Liver (tissue), 9 donors: ENCODE results near the gene THAP4. TPM values are rescaled to one million over a fixed set of nuclear protein-coding genes. Genes with fewer than 3 reads are reported as not detected.
A peak's percentile ranks its signal among the peaks of the same experiment; 100 is the strongest.

Experiments
- DNase-seq: peaks from one replicate; pipeline ENCODE4 v3.0.0-alpha.2; 2017; ENCODE audit warnings: low spot score
- H3K27ac ChIP-seq, 2 donors: one replicate each; pipeline ENCODE4 v1.7.0; 2013; ENCODE audit warnings: inconsistent platforms in 2 of 2, low read length in 2 of 2, control low read depth in 1 of 2, low read depth in 1 of 2, mild to moderate bottlenecking in 1 of 2
- H3K27me3 ChIP-seq, 4 donors: one replicate each; pipeline versions ENCODE4 v1.6.1 to v1.7.0; 2013; ENCODE audit warnings: low read length in 3 of 4, inconsistent platforms in 1 of 4, mild to moderate bottlenecking in 1 of 4, moderate library complexity in 1 of 4; ENCODE audit not compliant: control insufficient read depth in 4 of 4, insufficient read depth in 4 of 4
- H3K36me3 ChIP-seq, 4 donors: one replicate each; pipeline versions ENCODE4 v1.6.1 to v1.7.0; 2013; ENCODE audit warnings: low read length in 3 of 4, mild to moderate bottlenecking in 3 of 4, low read depth in 1 of 4, moderate library complexity in 1 of 4; ENCODE audit not compliant: control insufficient read depth in 4 of 4, insufficient read depth in 3 of 4
- H3K4me1 ChIP-seq, 4 donors: one replicate each; pipeline versions ENCODE4 v1.6.1 to v1.7.0; 2013; ENCODE audit warnings: low read length in 3 of 4, mild to moderate bottlenecking in 3 of 4, moderate library complexity in 1 of 4; ENCODE audit not compliant: control insufficient read depth in 4 of 4, insufficient read depth in 4 of 4
- H3K4me3 ChIP-seq, 3 donors: one replicate each; pipeline versions ENCODE4 v1.6.1 to v1.7.0; 2013; ENCODE audit warnings: low read length in 3 of 3, control low read depth in 1 of 3, low read depth in 1 of 3, mild to moderate bottlenecking in 1 of 3
- H3K9ac ChIP-seq, 2 donors: one replicate each; pipeline ENCODE4 v1.7.0; 2013; ENCODE audit warnings: low read length in 2 of 2, mild to moderate bottlenecking in 2 of 2, moderate library complexity in 2 of 2, control low read depth in 1 of 2, low read depth in 1 of 2
- H3K9me3 ChIP-seq, 4 donors: one replicate each; pipeline versions ENCODE4 v1.6.1 to v1.7.0; 2013; ENCODE audit warnings: low read length in 3 of 4; ENCODE audit not compliant: control insufficient read depth in 4 of 4
- ATF3 ChIP-seq: IDR thresholded peaks from 2 replicates; pipeline ENCODE4 v1.6.1; 2016; ENCODE audit warnings: antibody characterized with exemption
- CTCF ChIP-seq: fragments of 150-350 bp; IDR thresholded peaks from 2 replicates; pipeline ENCODE4 v1.5.1; 2017; ENCODE audit warnings: improper control_type of control experiment, low read depth, low read length; ENCODE audit not compliant: missing input control
- FOXA2 ChIP-seq: IDR thresholded peaks from 2 replicates; pipeline ENCODE4 v1.6.1; 2016; ENCODE audit warnings: antibody characterized with exemption
- HNF4A ChIP-seq, 2 donors: conservative IDR thresholded peaks; 2 replicates each; pipeline ENCODE4 v1.6.1; 2016; ENCODE audit warnings: antibody characterized with exemption in 2 of 2, mild to moderate bottlenecking in 2 of 2
- MAX ChIP-seq: IDR thresholded peaks from 2 replicates; pipeline ENCODE4 v1.6.1; 2016; ENCODE audit warnings: antibody characterized with exemption
- RAD21 ChIP-seq, 2 donors: IDR thresholded peaks; 2 replicates each; pipeline ENCODE4 v1.6.1; 2016; ENCODE audit warnings: antibody characterized with exemption in 2 of 2, mild to moderate bottlenecking in 2 of 2
- REST ChIP-seq: IDR thresholded peaks from 2 replicates; pipeline ENCODE4 v1.6.1; 2016; ENCODE audit warnings: antibody characterized with exemption, mild to moderate bottlenecking
- TAF1 ChIP-seq: conservative IDR thresholded peaks from 2 replicates; pipeline ENCODE4 v1.6.1; 2016; ENCODE audit warnings: antibody characterized with exemption, mild to moderate bottlenecking
- YY1 ChIP-seq: IDR thresholded peaks from 2 replicates; pipeline ENCODE4 v1.6.1; 2016; ENCODE audit warnings: antibody characterized with exemption, mild to moderate bottlenecking
- ZBTB33 ChIP-seq: IDR thresholded peaks from 2 replicates; pipeline ENCODE4 v1.6.1; 2016; ENCODE audit warnings: antibody characterized with exemption
- WGBS: extraction: QIAGEN DNeasy Blood & Tissue Kit; methylation state at CpG from one replicate; pipeline ENCODE4 v1.1.7; 2013; 5-methylcytosine and 5-hydroxymethylcytosine counted together
- polyA plus RNA-seq, 2 donors: library from polyadenylated mRNA; stranded (reverse) in 1 of 2; unstranded in 1 of 2; fragments of 200-250 nt in 1 of 2; fragments of >200 nt in 1 of 2; fragmentation: Nextera tagmentation in 1 of 2; extraction: Ambion mirVana in 1 of 2; gene quantifications; one replicate each; pipeline versions ENCODE4 v1.2.1 to v1.2.3, GENCODE V29; 2013 to 2015
- total RNA-seq, 2 donors: library from RNA; depleted of rRNA; stranded (reverse); fragments of >200 nt; gene quantifications; one replicate each; pipeline ENCODE4 v1.2.3, GENCODE V29; 2014
- donor health status: healthy.
- donor health status: healthy.
- donor health status: healthy.
- donor health status: healthy.
- donor health status: healthy.

The THAP4 gene
- total and polyA plus RNA-seq, 4 donors, result 16.8 to 33.1 (median 22.7) TPM

- peaks cover 4 to 18% (median 15%) of the 10 kb centered on the region in 4 donors for H3K36me3 ChIP-seq
- no peak for TF ChIP-seq ZBTB33
- TF ChIP-seq RAD21 (IDR thresholded peaks at IDR 0.05), result peak in 1 of 2 donors; percentile 48
- peak; percentile 24 for TF ChIP-seq CTCF
Measured at GRCh38 chr2:241595600-241596140, 41.3 kb downstream of the THAP4 start.

GRCh38 chr2:241593271-241593670 is 43.7 kb downstream of the THAP4 start:
- Histone ChIP-seq H3K4me1 (no peaks in the 10 kb centered on the region), H3K36me3 (peaks cover 0 to 10% (median 9%) of the 10 kb centered on the region in 4 donors), H3K9ac (no peak overlapping the region), H3K9me3 (no peaks in the 10 kb centered on the region), H3K4me3 (no peak overlapping the region), H3K27ac (no peak overlapping the region), H3K27me3 (no peaks in the 10 kb centered on the region)
- WGBS, result 96% methylated on average over 16 of the region's 16 CpGs
- DNase-seq, result no peak
- no peak for TF ChIP-seq TAF1
- TF ChIP-seq YY1, result no peak
- TF ChIP-seq HNF4A (conservative IDR thresholded peaks at IDR 0.05), result no peak
- TF ChIP-seq CTCF, result no peak
- no peak for TF ChIP-seq FOXA2
- TF ChIP-seq MAX, result no peak

More at GRCh38 chr2:241595600-241596140, 41.3 kb downstream of the THAP4 start:
- Histone ChIP-seq H3K9me3 (no peaks in the 10 kb centered on the region), H3K4me3 (no peak overlapping the region), H3K27me3 (no peaks in the 10 kb centered on the region), H3K9ac (no peak overlapping the region), H3K4me1 (no peaks in the 10 kb centered on the region), H3K27ac (no peak overlapping the region)
- no peak for DNase-seq
- 95% methylated on average over 15 of the region's 15 CpGs for WGBS

- no peak for DNase-seq
- no peaks in the 10 kb centered on the region for H3K4me1 ChIP-seq
- WGBS, result 95% methylated on average over 18 of the region's 18 CpGs
- H3K27me3 ChIP-seq, result no peaks in the 10 kb centered on the region
- H3K4me3 ChIP-seq, result no peak overlapping the region
- no peak overlapping the region for H3K27ac ChIP-seq
- peaks cover 0 to 11% (median 7%) of the 10 kb centered on the region in 4 donors for H3K36me3 ChIP-seq
- H3K9ac ChIP-seq, result no peak overlapping the region
- H3K9me3 ChIP-seq, result peaks cover 0 to 2% (median 0%) of the 10 kb centered on the region in 4 donors
- TF ChIP-seq REST (no peak), HNF4A (conservative IDR thresholded peaks at IDR 0.05) (no peak), ATF3 (no peak), CTCF (no peak), TAF1 (no peak), YY1 (no peak)
Measured at GRCh38 chr2:241592126-241592845, 44.7 kb downstream of the THAP4 start.
